ENCODE measurements around the gene C22orf15.

Gene C22orf15

DNA sequence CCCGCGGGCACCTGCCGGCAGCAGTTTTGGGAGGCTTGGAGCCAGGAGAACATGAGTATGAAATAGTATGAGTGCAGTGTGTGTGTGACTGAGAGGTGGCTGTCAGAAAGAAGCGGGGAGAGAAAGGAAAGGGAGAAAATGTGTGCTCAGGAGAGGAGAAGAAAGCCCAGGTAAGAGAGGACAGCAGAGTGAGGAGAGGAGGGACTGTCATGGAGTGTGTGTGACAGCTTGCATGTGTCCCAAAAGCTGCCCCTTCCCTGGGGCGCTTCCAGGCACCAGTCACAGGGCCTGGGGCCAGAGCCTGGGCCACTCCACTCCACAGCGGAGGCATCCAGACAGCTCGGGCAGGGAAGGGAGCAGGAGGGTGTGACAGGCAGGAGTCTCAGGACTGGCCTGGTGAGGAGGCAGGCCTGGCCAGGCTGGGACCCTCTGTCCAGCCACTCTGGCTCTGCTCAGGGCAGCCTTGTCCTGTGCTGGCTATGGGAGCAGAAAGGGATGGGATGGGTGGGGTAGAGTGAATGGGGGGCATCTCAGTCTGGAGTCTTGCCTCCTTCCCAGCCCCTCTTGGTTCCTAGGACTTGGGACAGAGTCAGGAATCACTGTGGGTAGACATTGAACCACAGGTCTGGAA, 10.8 kb downstream of the C22orf15 start:
- DNase-seq: no peak

DNA sequence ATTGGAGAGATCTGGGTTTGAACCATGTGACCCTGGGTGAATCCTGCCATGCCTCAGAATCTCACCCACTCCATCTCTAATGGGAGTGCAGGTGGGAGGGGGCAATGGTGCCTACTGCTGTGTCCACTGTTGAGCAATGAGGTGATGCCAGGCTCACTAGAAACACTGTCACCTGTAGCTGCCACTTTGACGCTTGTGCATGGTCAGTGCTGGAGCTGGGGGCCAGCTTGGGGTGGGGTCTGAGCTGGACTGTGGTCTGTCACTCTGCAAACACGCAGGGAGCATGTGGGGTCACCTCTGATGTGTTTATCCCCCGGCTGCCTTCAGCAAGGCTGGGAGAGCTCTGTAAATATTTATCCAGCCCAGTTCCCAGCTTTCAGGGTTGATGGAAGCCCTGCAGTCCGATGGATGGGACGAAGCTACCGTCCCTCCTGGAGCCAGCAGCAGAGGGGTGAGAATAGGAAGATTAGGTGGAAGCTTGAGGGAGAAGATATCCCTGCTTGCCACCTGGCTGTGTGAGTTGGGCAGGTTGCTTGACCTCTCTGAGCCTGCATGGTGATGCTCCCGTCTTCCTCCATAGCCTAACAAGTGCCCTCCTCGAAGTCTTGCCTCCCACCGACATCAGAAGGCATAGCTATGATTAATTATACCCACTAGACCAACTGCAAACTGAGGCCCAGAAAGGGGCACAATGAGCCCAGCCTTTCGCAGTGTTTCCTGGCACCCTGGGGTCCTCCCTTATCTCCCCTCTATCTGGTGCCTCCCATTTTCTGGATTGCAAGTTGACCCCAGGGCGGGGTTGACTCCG, 11.5 kb downstream of the C22orf15 start:
- DNase-seq: no peak

DNA sequence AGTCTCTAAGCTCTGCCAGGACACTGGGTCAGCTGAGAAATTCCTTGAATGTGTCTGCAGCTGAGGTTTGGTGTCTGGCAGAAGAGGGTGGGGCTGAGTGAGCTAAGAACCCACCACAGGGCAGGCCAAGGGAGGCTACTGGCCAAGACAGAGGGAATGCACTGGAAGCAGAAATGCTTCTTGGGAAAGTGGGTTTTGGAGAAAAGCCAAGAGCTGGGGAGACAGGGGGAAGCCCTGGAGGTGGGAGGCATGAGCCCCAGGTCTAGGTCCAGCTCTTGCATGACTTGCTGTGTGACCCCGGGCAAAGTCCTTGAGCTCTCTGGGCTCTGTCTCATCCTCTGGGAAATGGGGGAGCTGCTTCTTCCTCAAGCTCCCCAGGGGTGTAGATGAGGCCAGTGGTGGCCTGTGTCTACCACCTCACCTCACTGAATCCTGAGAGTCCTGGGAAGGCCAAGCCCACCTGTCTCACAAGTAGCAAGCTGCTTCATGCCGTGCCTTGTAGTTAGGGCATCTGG, 12.2 kb downstream of the C22orf15 start:
- no peak for DNase-seq

DNA sequence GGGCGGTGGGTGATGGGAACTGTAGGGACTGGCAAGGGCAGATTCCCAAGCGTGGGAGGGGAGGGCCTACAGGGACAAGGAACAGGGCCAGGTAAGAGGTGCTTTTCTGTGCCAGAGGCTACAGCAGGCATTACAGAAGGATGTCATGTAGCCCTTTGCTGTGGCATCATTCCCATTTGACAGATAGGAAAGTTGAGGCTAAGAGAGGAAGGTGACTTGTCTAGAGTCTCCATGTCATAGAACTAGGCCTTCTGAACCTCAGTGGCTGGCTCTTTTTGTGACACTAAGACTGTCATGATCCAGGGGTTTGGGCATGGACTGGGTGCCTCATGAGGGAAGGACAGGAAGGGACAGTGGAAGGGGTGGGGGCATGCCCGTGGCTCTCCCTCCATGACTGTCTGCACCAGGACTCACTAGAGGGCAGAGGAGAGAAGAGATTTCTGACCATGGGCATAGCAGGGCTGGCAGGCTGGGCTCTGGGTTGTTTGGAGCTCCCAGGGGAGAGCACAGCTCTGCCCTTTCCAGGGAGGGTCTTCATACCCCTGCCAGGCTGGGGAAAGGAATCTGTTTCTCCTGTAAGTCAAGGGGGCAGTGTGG, 13.1 kb downstream of the C22orf15 start:
- DNase-seq: no peak

DNA sequence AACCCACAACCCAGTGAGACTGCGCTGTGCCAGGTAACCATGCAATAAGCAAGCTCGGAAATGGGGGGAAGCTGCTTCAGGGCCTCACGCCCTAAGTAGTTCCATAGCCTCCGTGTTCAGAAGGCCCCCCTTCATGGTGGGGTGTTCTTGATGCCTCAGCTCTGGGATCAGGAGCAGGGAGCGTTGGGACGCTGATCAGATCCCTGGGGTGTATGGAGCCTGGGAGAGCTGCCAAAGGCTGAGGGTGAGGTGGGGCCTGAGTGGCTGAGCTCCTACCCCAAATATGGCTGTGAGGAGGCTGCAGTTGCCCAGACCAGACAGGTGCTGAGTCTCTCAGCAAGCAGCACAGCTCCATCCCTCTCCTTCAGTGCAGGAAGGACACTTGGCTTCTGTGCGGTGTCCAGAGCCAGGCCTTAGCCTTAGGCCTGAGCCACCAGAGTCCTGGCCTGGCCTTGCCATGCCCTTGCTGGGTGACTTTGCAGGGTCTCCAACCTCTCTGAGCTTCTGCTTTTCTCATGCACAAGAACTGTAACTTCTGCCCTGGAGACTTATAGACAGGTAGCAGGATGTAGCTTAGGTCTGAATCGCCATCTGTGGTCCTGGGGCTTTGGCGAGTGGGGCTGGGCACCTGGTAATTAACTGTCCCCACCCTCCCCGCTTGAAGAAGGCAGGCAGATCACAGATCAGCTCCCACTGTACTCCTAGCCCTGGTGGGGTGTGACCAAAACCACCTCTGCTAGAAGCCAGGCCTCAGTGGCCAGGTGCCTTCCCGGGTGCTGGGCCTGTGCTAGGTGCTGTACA, 15.2 kb downstream of the C22orf15 start:
- no peak for DNase-seq

DNA sequence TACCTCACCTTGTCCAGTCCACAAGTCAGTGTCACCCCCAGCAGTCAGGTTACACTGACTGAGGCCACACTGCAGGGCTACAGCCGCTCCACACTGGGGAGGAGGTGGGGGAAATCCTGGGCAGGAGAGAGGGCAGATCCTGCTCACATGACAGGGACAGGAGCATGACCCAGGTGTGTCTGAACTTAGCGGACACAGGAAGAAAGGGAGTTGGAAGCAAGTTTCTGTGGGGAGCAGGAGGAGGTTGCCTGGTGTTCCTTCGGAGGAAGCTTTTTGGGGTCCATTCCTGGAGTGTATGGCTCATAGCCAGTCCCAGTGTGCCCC, 15.7 kb downstream of the C22orf15 start:
- DNase-seq: no peak

DNA sequence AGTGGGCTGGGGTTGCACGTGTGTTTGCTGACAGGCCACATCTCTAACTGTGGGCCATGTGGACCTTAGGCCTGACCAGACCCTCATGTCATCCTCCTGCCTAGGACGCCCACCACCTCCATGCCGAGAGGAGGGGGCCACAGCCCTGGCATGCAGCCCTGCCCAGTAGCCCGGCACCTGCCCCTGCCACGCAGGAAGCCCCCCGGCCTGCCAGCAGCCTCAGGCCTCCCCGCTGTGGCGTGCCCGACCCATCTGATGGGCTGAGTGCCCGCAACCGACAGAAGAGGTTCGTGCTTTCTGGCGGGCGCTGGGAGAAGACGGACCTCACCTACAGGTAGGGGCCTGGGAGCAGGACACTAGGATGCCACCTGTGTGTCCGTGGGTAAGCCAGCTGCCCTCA, 16.3 kb downstream of the C22orf15 start:
- DNase-seq: no peak

DNA sequence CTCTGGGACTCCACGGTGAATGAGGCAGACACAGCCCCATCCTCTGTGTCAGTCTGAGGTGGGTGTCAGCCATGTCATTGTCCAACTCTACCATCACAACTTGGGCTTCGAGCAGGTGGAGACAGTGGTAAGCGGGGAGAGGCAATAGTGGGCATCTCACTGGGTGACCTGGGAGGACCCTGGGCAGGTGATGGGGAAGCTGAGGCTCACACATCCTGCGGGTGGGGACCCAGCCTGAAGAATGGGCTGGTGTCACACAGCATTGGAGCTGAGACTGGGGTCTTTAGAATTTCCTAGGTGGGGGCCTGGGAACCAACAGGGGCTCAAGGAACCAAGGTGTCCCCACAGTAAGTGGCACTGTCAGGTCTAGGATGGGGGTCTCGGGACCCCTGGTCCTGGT, 16.9 kb downstream of the C22orf15 start:
- no peak for DNase-seq

DNA sequence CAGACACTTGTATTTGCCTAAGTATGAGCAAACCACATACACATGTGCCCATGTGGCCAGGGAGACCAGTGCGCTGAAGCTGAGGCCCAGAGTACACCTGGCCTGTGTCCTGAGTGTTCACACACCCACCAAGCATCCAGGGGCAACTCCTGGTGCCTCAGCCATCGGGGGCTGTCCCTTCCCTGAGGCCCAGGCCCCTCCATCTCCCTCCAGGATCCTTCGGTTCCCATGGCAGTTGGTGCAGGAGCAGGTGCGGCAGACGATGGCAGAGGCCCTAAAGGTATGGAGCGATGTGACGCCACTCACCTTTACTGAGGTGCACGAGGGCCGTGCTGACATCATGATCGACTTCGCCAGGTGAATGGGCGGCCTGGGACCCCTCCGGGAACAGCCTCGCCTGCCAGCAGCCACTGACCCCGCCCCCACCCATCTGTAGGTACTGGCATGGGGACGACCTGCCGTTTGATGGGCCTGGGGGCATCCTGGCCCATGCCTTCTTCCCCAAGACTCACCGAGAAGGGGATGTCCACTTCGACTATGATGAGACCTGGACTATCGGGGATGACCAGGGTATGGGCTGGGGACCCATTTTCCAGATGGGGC, 17.5 kb downstream of the C22orf15 start:
- DNase-seq: no peak

DNA sequence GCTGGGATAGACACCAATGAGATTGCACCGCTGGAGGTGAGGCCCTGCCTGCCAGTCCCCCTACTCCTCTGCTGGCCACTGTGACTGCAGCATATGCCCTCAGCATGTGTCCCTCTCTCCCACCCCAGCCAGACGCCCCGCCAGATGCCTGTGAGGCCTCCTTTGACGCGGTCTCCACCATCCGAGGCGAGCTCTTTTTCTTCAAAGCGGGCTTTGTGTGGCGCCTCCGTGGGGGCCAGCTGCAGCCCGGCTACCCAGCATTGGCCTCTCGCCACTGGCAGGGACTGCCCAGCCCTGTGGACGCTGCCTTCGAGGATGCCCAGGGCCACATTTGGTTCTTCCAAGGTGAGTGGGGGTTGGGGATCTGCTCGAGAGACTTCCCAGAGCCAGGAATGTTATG, 18.3 kb downstream of the C22orf15 start:
- DNase-seq: no peak

DNA sequence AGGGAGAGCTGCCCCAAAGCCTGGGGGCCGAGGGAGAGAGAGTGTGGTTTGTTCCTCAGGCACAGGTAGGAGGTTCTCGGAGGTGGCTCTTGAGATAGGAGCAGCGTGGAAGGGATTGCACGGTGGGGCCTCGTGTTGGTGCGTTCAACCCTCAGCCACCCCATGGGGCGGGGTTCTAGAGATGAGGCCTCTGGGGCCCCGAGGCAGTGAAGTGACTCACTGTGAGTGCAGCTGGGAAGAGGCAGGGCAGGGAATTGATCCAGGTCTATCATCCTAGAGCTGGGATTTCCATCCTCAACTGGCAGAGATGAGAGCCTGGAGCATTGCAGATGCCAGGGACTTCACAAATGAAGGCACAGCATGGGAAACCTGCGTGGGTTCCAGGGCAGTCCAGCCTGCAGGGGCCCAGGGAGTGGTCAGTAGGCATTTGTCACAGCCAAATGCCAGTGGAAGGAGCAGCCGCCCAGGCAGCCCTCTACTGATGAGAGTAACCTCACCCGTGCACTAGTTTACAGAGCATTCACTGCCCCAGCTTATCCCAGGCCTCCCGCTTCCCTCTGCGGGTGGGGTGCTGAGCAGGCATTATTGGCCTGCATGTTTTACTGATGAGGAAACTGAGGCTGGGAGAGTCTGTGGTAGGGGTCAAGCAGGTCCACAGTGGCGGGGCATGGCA, 18.9 kb downstream of the C22orf15 start:
- DNase-seq: no peak

DNA sequence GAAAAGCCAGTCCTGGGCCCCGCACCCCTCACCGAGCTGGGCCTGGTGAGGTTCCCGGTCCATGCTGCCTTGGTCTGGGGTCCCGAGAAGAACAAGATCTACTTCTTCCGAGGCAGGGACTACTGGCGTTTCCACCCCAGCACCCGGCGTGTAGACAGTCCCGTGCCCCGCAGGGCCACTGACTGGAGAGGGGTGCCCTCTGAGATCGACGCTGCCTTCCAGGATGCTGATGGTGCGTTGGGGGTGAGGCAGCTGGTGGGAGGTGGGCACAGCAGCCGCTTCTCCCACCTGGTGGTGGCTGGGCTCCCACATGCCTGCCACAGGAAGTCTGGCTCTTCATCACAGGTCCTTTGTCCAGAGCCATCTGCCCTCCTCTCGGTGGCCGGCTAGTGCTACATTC, 19.5 kb downstream of the C22orf15 start:
- DNase-seq: no peak

DNA sequence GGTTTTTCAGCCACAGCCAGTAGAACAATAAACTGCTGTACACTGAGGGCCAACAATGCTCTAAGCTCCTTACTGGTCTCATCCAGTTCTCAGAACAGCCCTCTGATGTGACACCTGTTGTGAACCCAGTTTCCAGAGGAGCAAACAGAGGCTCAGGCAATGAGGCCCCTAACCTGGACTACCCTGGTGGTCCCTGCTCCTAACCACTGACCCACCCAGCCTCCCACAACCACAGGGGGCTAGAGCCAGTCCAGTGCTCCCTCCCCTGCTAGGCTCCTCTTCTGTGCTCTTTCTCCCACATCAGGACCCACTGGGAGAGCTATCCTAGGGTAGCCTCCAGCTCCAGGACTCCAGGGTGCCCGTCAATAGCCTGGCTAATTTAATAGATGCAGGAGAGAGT, 19.9 kb downstream of the C22orf15 start:
- no peak for DNase-seq

DNA sequence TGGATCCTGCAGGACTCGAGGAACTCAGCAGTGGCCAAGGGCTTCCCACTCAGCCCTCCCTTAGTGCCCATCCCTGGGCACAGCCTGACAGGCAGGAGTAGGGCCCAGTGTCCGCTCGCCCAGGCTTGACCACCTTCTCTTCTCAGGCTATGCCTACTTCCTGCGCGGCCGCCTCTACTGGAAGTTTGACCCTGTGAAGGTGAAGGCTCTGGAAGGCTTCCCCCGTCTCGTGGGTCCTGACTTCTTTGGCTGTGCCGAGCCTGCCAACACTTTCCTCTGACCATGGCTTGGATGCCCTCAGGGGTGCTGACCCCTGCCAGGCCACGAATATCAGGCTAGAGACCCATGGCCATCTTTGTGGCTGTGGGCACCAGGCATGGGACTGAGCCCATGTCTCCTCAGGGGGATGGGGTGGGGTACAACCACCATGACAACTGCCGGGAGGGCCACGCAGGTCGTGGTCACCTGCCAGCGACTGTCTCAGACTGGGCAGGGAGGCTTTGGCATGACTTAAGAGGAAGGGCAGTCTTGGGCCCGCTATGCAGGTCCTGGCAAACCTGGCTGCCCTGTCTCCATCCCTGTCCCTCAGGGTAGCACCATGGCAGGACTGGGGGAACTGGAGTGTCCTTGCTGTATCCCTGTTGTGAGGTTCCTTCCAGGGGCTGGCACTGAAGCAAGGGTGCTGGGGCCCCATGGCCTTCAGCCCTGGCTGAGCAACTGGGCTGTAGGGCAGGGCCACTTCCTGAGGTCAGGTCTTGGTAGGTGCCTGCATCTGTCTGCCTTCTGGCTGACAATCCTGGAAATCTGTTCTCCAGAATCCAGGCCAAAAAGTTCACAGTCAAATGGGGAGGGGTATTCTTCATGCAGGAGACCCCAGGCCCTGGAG, 20.7 kb downstream of the C22orf15 start:
- no peak for DNase-seq

DNA sequence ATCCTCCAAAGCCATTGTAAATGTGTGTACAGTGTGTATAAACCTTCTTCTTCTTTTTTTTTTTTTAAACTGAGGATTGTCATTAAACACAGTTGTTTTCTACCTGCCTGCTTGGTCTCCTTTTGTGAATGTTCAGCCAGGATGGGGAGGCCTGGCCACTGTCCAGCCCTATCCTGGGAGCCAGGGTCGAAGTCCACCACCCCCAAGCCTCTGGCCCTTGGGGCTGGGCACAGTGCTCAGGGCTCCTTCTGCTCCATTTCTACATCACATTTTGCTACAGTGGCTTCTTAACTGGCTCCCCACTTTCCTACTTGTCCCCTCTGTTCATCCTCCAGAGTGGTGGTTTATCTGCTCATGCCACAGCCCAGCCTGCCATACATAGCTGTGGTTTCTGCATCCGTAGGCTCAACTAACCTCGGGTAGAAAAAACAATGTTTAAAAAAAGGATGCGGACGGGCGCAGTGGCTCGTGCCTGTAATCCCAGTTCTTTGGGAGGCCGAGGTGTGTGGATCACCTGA, 21.5 kb downstream of the C22orf15 start:
- no peak for DNase-seq

DNA sequence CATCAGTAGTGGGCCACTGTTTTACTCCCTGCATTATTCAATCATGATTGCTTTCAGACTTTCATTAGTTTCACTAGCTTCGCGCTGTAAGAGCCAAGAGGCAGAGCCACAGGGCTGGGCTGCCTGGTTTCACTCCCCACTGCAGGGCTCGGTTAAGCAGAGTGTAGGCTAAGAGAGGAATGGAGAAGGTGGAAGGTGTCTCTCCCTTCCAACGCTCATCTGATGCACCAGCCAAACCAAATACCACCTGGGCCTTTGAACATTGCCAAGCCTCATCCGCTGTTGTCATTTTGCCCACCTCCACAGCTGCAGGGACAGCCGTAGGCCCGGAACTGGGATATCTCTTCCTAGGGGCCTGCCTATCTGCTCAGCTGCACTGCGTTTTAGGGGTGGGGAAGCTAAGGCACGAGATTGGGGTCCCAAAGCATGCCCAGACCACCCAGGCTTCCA, 23.5 kb downstream of the C22orf15 start:
- DNase-seq: peak in 1 of 2 experiments; percentile 41

DNA sequence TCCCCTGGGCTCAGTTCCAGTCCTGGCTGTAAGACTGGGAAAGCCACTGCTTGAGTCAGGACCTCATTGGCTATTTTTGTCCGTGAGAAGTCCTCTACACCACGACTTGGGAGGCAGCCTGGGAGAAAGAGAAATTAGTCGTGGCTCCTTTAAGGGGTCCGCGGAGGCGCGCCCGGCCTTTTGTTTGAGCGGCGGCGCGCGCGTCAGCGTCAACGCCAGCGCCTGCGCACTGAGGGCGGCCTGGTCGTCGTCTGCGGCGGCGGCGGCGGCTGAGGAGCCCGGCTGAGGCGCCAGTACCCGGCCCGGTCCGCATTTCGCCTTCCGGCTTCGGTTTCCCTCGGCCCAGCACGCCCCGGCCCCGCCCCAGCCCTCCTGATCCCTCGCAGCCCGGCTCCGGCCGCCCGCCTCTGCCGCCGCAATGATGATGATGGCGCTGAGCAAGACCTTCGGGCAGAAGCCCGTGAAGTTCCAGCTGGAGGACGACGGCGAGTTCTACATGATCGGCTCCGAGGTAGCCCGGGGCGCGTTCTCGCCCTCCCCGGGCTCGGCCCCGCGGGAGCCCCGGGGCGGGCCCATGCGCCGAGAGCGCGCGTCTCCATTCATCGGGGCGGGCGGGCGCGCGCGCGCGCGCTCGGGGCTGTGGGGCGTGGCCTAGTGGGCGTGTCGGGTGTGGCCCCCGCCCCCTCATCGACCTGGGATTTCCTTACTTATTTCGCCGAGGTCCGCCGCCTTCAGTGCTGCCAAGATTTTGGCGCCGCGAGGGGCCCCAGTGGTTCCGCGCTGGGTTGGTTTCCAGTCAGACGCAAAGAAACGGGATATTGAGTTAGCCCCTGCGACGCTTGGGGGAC, 24.2 kb downstream of the C22orf15 start, which contains the start of gene SMARCB1:
Gene SMARCB1 (plus strand): TSS at position 215 of the 848 bp plus-strand sequence. CDS start 204 bp downstream, at position 419.
- peak; percentile 94 to 95 for DNase-seq

DNA sequence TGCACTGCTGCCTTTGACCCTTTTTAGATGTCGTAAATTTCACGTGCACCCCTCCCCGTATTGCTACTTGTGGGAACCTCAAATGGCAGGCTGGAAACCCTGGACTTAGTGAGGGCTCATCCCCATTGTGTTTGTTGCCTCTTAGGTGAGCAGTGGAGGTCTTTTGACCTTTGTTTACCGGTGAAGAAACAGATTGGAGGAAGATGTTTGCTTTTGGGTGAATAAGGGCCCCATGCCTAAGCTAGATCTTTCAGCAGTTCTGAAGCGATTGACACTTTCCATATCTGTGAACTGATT, 24.8 kb downstream of the C22orf15 start:
- no peak for DNase-seq

DNA sequence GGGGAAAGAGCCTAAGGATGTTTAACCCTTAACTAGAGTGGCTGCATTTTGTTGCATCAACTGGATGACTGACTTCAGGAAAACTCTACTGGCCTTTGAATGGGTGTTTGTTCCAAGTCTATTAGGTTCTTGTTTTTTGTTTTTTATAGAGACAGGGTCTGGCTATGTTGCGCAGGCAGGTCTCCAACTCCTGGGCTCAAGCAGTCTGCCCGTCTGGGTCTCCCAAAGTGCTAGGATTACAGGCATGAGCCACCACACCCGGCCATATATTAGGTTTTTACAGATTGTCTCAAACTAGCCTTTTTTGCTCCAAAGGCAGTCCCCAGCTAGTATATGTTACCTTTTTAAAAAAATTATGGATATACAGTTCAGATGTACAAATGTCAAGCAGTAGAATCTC, 25.1 kb downstream of the C22orf15 start:
- DNase-seq: no peak

DNA sequence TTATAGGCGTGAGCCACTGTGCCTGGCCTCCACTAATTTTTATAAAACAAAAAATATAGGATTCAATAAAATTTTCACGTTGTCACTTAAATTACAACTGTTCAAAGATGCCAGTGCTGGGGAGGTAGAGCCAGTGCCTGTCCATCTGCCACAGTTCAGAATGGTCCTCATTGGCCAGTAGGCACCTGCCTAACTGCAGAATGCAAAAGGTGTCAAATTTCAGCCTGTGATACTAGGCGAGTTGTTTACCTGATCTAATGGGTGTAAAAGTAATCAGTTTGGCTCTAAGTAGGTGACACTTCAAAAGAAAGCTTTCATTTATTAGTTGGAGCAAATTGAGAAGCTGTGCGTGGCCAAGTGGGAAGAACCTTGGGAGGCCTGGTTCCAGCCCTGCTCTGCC, 26.3 kb downstream of the C22orf15 start:
- DNase-seq: no peak
